ENCODE data around the gene ARL3.
"Not testable (repeated sequence)": the region's sequence is repeated elsewhere in the genome, so short reads cannot be mapped to it uniquely, and the experiment has no call there.

Gene ARL3

DNA sequence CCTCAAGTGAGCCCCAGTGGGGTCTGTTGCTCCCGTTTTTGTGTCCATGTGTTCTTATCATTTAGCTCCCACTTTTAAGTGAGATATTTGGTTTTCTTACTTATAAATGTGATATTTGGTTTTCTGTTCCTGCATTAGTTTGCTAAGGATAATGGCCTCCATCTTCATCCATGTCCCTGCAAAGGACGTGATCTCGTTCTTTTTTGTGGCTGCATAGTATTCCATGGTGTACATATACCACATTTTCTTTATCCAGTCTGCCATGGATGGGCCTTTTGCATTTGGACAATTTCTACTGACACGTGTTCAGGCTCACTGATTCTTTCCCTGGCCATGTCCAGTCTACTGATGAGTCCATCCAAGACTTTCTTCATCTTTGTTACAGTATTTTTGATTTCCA, 9.8 kb upstream of the ARL3 start:
- no peak for DNase-seq (ENCODE audit: low read depth in 2 of 2)
- TF ChIP-seq, protein P1, sequence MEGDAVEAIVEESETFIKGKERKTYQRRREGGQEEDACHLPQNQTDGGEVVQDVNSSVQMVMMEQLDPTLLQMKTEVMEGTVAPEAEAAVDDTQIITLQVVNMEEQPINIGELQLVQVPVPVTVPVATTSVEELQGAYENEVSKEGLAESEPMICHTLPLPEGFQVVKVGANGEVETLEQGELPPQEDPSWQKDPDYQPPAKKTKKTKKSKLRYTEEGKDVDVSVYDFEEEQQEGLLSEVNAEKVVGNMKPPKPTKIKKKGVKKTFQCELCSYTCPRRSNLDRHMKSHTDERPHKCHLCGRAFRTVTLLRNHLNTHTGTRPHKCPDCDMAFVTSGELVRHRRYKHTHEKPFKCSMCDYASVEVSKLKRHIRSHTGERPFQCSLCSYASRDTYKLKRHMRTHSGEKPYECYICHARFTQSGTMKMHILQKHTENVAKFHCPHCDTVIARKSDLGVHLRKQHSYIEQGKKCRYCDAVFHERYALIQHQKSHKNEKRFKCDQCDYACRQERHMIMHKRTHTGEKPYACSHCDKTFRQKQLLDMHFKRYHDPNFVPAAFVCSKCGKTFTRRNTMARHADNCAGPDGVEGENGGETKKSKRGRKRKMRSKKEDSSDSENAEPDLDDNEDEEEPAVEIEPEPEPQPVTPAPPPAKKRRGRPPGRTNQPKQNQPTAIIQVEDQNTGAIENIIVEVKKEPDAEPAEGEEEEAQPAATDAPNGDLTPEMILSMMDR (IDR thresholded peaks at IDR 0.05; ENCODE audit: low read depth, low read length): no peak

DNA sequence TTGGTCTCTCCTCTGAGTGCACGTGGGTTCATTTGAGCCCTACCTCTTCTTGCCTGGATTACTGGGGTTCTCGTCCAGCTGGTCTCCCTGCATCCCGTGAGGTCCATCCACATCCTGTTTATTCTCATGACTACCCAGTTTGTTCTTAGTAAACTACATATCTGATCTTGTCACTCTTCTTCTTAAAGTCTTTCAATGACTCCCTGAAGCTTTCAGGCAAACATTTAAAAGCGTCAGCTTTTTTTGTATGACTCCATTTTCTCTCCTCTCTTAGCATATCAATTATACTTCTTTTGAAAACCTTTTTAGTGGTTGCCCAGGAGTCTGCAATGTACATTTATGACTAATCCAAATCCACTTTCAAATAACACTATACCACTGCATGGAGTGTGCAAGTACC, 7.8 kb upstream of the ARL3 start:
- no peak overlapping the region for H3K4me3 ChIP-seq (replicated peaks in 1 of 2; ENCODE audit: low read depth in 2 of 2, low read length in 2 of 2)
- DNase-seq (ENCODE audit: low read depth in 2 of 2): no peak
- TF ChIP-seq, protein P1 (IDR thresholded peaks at IDR 0.05; ENCODE audit: low read depth, low read length): no peak

More for the DNA sequence above, 9.8 kb upstream of the ARL3 start:
- no peak overlapping the region for H3K4me3 ChIP-seq (replicated peaks in 1 of 2; ENCODE audit: low read depth in 2 of 2, low read length in 2 of 2)

DNA sequence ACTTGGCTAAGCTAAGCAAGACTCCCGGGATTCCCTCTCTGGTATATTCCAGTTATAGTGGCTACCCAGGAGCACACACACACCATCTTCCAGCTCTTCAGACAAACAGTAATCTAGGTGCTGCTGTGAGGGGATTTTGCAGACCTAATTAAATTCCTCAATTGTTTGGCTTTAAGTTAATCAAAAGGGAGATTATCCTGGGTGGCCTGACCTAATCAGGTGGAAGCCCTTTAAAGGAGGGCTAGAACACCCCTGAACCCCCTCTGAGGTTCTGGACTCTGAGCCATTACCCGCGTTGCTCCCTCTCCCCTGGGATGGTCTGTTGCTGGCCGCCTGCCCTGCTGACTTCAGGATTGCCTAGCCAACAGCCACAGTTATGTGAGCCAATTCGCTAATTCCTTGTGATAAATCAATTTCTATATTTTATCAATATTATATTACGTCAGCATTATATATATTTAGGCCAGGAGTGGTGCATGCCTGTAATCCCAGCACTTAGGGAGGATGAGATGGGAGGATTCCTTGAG, 6.6 kb upstream of the ARL3 start:
- H3K4me3 ChIP-seq (replicated peaks in 1 of 2; ENCODE audit: low read depth in 2 of 2, low read length in 2 of 2): no peak overlapping the region
- no peak for DNase-seq (ENCODE audit: low read depth in 2 of 2)
- TF ChIP-seq, protein P1 (IDR thresholded peaks at IDR 0.05; ENCODE audit: low read depth, low read length): no peak

DNA sequence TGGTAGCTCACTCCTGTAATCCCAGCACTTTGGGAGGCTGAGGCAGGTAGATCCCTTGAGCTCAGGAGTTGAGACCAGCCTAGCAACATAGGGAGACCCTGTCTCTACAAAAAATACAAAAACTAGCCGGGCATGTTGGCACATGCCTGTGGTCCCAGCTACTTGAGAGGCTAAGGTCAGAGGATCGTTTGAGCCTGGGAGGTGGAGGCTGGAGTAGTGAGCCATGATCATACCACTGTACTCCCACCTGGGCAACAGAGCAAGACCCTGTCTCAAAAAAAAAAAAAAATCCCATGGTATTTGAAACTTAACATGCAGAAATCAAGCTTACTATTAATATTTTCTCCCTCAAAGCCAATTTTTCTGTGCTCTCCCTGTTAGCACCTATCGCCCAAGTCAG, 6.1 kb upstream of the ARL3 start:
- no peak overlapping the region for H3K4me3 ChIP-seq (replicated peaks in 1 of 2; ENCODE audit: low read depth in 2 of 2, low read length in 2 of 2)
- no peak for DNase-seq (ENCODE audit: low read depth in 2 of 2)
- TF ChIP-seq, protein P1 (IDR thresholded peaks at IDR 0.05; ENCODE audit: low read depth, low read length): no peak

DNA sequence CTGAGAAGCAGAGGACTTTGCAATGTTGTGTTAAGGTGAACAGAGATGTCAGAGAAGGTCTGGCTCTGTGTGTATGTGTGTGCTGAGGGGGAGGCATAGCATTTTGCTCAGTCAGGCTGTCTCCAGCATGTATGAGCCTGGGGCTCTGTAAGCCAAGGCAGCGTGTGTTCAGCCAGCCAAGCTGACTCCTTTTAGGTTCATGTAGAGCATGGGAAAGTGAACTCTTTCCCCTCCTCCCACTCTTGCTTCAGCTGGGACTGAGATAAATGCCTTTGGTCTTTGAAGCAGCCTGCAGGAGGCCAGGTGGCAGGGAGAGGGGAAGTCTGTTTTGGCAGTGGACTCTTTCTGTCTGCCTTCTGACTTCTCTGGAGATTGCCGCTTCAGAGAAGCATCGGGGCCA, 4.0 kb upstream of the ARL3 start:
- DNase-seq (ENCODE audit: low read depth in 2 of 2): peak; percentile 62 to 67
- TF ChIP-seq, protein P1 (IDR thresholded peaks at IDR 0.05; ENCODE audit: low read depth, low read length): no peak
- H3K4me3 ChIP-seq (replicated peaks in 1 of 2; ENCODE audit: low read depth in 2 of 2, low read length in 2 of 2): no peak overlapping the region

DNA sequence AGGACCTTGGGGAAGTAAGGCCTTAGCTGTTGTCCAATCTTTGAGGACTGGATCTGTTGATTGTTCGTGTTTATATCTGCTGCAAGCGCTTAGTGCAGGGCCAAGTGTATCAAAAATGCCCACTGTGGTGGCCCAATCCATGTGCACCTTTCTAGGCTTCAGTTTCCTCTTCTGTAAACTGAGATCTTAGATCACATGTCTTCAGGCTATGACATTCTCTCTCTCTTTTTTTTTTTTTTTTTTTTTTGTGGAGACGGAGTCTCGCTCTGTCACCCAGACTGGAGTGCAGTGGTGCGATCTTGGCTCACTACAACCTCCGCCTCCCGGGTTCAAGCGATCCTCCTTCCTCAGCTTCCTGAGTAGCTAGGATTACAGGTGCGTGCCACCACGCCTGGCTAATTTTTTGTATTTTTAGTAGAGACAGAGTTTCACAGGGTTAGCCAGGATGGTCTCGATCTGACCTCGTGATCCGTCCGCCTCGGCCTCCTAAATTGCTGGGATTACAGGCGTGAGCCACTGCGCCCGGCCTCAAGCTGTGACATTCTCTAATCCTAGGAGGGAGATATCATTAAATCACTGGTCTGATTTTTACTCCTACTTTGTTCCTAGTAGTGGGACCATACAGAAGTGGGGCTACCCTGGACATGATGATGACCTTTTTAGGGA, 2.8 kb upstream of the ARL3 start:
- H3K4me3 ChIP-seq (replicated peaks in 1 of 2; ENCODE audit: low read depth in 2 of 2, low read length in 2 of 2); DNase-seq (ENCODE audit: low read depth in 2 of 2): not testable (repeated sequence)

DNA sequence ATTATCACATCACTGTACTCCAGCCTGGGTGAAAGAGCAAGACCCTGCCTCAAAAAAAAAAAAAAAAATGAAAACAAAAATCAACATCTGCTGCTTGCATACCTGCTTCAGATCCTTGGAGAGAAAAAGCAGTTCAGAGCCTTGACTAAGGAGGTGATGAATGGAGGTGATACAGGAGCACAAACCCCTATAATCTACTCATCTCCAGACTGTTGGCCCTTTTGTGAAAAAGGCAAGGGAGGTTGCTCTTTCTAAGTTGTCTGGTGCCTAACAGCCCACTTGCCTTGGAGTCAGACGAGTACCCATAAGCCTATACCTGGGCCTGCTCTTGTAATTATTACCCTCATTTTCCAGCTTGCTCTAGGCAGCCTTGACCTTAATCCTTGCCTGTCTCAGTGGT, 1.7 kb upstream of the ARL3 start:
- DNase-seq (ENCODE audit: low read depth in 2 of 2): no peak
- TF ChIP-seq, protein P1 (IDR thresholded peaks at IDR 0.05; ENCODE audit: low read depth, low read length): no peak

More for the DNA sequence above, 1.7 kb upstream of the ARL3 start:
- no peak overlapping the region for H3K4me3 ChIP-seq (replicated peaks in 1 of 2; ENCODE audit: low read depth in 2 of 2, low read length in 2 of 2)

Data from cardiac fibroblast (primary cell).